ENCODE results near the gene GSG1L. TPM values are rescaled to one million over a fixed set of nuclear protein-coding genes. Genes with fewer than 3 reads are reported as not detected.

Gene GSG1L
- total and polyA plus RNA-seq, 9 of the 15 experiments (the other 6 are each of a cell fraction or from before 2014, with no cell fraction given) = not detected

DNA sequence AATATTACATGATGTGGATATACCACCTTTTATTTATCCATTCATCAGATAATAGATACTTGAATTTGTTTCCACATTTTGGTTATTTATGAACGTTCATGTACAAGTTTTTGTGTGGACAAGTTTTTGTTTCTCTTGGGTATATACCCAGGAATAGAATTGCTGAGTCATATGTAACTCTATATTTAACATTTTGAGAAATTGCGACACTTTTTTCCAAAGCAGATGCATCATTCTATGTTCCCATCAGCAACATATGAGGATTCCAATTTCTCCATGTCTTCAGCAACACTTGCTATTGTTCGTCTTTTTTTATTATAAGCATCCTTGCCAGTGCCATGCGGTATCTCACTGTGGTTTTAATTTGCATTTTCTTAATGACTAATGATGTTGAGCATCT, 93.9 kb downstream of the GSG1L start (continued):
- TF ChIP-seq CAMTA2 (CRISPR knock-in tag; conservative IDR thresholded peaks at IDR 0.05) (no peak), ZNF311 (CRISPR knock-in tag; IDR thresholded peaks at IDR 0.05) (no peak), BRCA1 (IDR thresholded peaks at IDR 0.05) (no peak), BRCA1 (CRISPR knock-in tag; IDR thresholded peaks at IDR 0.05) (no peak), CBX1 (IDR thresholded peaks at IDR 0.05; ENCODE audit: low read depth) (no peak), RUNX1 (IDR thresholded peaks at IDR 0.05; ENCODE audit: low read depth) (no peak), SETDB1 (IDR thresholded peaks at IDR 0.05; ENCODE audit: low read length) (no peak), ZNF766 (CRISPR knock-in tag; conservative IDR thresholded peaks at IDR 0.05) (no peak), DIDO1 (tag; IDR thresholded peaks at IDR 0.05; ENCODE audit: low read depth) (no peak), NR2C1 (IDR thresholded peaks at IDR 0.05) (no peak), NR2C1 (tag; IDR thresholded peaks at IDR 0.05) (no peak), BACH1 (tag; IDR thresholded peaks at IDR 0.05) (peak; percentile 65), ZNF134 (CRISPR knock-in tag; conservative IDR thresholded peaks at IDR 0.05) (no peak), TEAD2 (tag; IDR thresholded peaks at IDR 0.05) (no peak), NFE2 (IDR thresholded peaks at IDR 0.05; ENCODE audit: low read depth) (peak; percentile 73), HNRNPLL (IDR thresholded peaks at IDR 0.05; ENCODE audit: low read depth, low read length, poor library complexity, severe bottlenecking) (no peak), POLR2A (conservative IDR thresholded peaks at IDR 0.05) (no peak), CEBPB (tag; IDR thresholded peaks at IDR 0.05) (peak; percentile 82), NUFIP1 (IDR thresholded peaks at IDR 0.05; ENCODE audit: partially characterized antibody) (no peak), ZNF12 (CRISPR knock-in tag; IDR thresholded peaks at IDR 0.05) (no peak), EWSR1 (IDR thresholded peaks at IDR 0.05; ENCODE audit: borderline replicate concordance, low read depth, partially characterized antibody) (no peak), MAFG (tag; conservative IDR thresholded peaks at IDR 0.05) (peak; percentile 90), ZNF431 (CRISPR knock-in tag; IDR thresholded peaks at IDR 0.05) (no peak), ATF6 (CRISPR knock-in tag; IDR thresholded peaks at IDR 0.05) (no peak), ZBTB7A (IDR thresholded peaks at IDR 0.05; ENCODE audit: borderline replicate concordance, control insufficient read depth, low read depth, low read length) (no peak), CHCHD3 (CRISPR knock-in tag; IDR thresholded peaks at IDR 0.05) (no peak), TBP (optimal IDR thresholded peaks at IDR 0.05; ENCODE audit: low read depth, low read length) (no peak), SIX5 (IDR thresholded peaks at IDR 0.05; ENCODE audit: borderline replicate concordance in 1 of 2, insufficient read depth in 1 of 2, low read depth in 1 of 2, low read length in 2 of 2) (no peak), BRF1 (IDR thresholded peaks at IDR 0.05; ENCODE audit: borderline replicate concordance, extremely low read depth, insufficient read length) (no peak), ZNF644 (tag; IDR thresholded peaks at IDR 0.05; ENCODE audit: low read depth) (no peak), STAG1 (CRISPR knock-in tag; IDR thresholded peaks at IDR 0.05; ENCODE audit: borderline replicate concordance) (no peak)
- TF ChIP-seq, protein P1, sequence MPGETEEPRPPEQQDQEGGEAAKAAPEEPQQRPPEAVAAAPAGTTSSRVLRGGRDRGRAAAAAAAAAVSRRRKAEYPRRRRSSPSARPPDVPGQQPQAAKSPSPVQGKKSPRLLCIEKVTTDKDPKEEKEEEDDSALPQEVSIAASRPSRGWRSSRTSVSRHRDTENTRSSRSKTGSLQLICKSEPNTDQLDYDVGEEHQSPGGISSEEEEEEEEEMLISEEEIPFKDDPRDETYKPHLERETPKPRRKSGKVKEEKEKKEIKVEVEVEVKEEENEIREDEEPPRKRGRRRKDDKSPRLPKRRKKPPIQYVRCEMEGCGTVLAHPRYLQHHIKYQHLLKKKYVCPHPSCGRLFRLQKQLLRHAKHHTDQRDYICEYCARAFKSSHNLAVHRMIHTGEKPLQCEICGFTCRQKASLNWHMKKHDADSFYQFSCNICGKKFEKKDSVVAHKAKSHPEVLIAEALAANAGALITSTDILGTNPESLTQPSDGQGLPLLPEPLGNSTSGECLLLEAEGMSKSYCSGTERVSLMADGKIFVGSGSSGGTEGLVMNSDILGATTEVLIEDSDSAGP (CRISPR knock-in tag; IDR thresholded peaks at IDR 0.05) = no peak

Measured in K562 (cell line).